HFF-Myc (cell line): ENCODE measurements around the gene PROM2.

ENCODE experiments used
- DNase-seq: peaks from one replicate; pipeline ENCODE4 v3.0.0-alpha.2; 2011; ENCODE audit warnings: low read depth; ENCODE audit errors: extremely low read depth
- H3K4me3 ChIP-seq: replicated peaks from 2 replicates; pipeline ENCODE4 v1.5.1; 2011; ENCODE audit warnings: low read depth, mild to moderate bottlenecking, control low read depth, low read length
- TF ChIP-seq, protein P1 (sequence below): IDR thresholded peaks from 2 replicates; pipeline ENCODE4 v1.5.1; 2012; ENCODE audit warnings: mild to moderate bottlenecking, low read depth, low read length, control low read depth; ENCODE audit errors: missing control alignments

Gene PROM2

DNA sequence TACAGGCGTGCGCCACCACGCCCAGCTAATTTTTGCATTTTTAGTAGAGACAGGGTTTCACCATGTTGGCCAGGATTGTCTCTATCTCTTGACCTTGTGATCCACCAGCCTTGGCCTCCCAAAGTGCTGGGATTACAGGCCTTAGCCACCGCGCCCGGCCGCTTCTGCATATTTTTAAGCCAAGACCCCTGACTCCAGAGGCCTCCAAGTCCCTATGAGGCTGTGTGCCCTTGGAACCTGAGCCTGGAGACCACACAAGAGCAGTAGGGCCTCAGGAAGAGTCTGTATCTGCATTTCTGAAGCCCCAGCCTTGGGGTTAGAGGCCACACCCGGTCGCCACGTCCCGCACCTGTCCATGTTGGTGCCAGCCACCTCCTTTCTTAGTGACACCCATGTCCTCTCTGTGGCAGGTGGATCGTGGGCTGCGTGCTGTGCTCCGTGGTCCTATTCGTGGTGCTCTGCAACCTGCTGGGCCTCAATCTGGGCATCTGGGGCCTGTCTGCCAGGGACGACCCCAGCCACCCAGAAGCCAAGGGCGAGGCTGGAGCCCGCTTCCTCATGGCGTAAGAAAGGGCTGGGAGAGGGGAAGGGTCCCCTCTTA is 5.3 kb downstream of the PROM2 start:
- DNase-seq: no peak
- H3K4me3 ChIP-seq: no peak overlapping the region
- TF ChIP-seq, protein P1, sequence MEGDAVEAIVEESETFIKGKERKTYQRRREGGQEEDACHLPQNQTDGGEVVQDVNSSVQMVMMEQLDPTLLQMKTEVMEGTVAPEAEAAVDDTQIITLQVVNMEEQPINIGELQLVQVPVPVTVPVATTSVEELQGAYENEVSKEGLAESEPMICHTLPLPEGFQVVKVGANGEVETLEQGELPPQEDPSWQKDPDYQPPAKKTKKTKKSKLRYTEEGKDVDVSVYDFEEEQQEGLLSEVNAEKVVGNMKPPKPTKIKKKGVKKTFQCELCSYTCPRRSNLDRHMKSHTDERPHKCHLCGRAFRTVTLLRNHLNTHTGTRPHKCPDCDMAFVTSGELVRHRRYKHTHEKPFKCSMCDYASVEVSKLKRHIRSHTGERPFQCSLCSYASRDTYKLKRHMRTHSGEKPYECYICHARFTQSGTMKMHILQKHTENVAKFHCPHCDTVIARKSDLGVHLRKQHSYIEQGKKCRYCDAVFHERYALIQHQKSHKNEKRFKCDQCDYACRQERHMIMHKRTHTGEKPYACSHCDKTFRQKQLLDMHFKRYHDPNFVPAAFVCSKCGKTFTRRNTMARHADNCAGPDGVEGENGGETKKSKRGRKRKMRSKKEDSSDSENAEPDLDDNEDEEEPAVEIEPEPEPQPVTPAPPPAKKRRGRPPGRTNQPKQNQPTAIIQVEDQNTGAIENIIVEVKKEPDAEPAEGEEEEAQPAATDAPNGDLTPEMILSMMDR: no peak

DNA sequence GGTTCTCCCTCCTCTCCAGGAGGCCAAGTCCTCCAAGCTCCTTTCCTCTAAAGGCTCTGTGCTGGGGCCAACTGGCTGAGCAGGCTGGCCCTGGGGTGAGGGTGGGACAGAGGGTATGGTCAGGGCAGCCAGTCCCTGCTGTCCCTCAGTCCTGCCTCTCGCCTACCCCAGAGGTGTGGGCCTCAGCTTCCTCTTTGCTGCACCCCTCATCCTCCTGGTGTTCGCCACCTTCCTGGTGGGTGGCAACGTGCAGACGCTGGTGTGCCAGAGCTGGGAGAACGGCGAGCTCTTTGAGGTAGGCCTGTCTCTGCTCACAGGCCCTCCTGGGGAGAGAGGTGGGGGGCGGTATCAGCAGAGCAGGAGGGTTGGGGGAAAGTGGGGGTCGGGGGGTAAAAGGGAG is 6.8 kb downstream of the PROM2 start:
- H3K4me3 ChIP-seq: no peak overlapping the region
- TF ChIP-seq, protein P1: no peak
- DNase-seq: no peak

DNA sequence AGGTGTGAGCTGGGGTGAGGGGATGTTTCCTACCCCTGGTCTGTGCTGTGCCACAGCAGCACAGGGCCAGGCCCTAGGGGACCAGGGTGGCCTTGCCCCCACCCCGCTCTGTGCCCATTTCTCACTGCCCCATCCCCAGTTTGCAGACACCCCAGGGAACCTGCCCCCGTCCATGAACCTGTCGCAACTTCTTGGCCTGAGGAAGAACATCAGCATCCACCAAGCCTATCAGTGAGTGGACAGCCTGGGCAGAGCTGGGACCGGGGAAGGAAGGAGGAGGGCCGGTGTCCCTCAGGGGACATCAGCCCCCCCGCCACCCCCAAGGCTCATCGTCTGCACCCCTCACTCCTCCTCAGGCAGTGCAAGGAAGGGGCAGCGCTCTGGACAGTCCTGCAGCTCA is 7.5 kb downstream of the PROM2 start:
- no peak overlapping the region for H3K4me3 ChIP-seq
- TF ChIP-seq, protein P1: no peak
- no peak for DNase-seq

DNA sequence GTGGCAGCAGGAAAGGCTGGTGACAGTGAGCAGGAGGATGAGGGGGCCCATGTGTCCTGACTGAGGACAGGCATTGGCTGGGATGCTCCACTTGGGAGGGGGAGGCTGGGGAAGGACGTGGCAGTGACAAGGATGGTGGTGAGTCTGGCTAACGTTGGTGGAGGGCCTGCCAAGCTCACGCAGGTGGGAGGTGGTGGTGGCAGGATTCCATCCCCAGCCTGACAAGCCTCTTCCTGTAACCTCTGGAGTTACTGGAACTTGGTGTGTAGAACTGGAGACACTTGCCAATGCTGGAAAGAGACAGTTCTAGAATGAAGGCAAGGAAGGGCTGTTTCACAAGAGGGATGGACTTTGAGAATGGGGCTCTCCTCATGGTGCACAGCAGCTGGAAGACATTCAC is 8.2 kb downstream of the PROM2 start:
- H3K4me3 ChIP-seq: no peak overlapping the region
- no peak for DNase-seq
- TF ChIP-seq, protein P1: no peak

DNA sequence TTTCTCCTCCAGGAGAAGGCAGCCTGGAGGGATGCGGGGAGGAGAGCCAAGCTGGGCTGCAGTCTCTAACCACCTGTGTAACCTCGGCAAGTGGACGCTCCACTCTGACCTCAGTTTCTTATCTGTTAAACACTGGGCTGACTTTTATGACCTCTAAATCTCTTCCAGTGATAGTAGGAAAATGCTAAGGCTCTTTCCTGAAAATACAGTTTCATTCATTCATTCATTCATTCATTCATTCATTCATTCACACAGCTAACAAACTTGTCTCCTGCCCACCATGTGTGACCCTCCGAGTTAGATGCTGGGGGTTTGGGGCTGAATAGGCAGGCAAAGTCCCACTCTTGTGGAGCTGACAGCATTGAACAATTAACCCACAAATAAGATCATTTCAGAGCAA is 9.3 kb downstream of the PROM2 start:
- H3K4me3 ChIP-seq: no peak overlapping the region
- TF ChIP-seq, protein P1: no peak
- DNase-seq: no peak

DNA sequence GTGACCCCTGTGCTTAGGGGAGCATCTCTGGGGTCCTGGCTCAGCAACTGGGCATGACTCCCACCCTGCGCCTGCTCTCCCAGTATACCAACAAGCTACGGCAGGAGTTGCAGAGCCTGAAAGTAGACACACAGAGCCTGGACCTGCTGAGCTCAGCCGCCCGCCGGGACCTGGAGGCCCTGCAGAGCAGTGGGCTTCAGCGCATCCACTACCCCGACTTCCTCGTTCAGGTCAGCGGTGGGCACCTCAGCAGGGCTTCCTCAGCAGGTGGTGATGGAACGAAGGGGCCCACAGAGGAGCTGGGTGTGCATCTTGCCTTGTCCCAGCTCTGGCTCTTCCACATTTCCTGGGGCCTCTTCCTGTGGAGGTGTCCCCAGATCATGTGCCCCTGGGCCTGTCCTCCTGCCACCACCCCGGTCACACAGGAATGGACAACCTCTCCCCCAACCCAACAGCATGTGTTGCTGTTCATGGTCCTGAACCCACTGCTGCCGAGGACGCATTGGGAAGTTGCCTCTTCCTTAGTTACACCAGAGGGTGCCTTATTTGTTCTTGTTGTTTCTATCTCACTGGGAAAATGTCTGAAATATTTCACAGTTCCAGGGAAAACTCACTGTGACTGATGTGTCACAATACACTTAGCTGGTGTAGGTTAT is 10.8 kb downstream of the PROM2 start:
- no peak for DNase-seq
- TF ChIP-seq, protein P1: no peak
- no peak overlapping the region for H3K4me3 ChIP-seq
